ENCODE data around the gene SUSD2.

SUSD2 gene

DNA sequence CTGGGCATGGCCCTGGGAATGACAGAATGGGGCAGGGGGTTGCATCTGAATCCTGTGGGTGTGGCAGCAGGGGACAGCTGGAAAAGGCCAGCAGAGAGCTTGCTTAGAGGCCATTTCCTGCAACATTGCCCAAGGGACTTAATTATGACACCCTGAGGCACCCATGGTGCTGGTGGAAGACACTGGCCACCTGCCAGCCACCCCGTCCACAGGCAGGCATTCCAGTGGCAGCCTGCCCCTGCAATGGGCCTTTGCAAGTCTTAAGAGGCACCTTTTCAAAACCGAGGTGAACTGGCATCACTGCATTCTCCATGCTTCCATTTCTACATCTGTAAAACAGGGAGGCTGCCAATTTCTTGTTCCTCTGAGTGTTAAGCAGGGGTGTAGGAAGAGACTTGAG lies 21.6 kb upstream of the SUSD2 start:
- no peak for DNase-seq
- TF ChIP-seq, protein P1, sequence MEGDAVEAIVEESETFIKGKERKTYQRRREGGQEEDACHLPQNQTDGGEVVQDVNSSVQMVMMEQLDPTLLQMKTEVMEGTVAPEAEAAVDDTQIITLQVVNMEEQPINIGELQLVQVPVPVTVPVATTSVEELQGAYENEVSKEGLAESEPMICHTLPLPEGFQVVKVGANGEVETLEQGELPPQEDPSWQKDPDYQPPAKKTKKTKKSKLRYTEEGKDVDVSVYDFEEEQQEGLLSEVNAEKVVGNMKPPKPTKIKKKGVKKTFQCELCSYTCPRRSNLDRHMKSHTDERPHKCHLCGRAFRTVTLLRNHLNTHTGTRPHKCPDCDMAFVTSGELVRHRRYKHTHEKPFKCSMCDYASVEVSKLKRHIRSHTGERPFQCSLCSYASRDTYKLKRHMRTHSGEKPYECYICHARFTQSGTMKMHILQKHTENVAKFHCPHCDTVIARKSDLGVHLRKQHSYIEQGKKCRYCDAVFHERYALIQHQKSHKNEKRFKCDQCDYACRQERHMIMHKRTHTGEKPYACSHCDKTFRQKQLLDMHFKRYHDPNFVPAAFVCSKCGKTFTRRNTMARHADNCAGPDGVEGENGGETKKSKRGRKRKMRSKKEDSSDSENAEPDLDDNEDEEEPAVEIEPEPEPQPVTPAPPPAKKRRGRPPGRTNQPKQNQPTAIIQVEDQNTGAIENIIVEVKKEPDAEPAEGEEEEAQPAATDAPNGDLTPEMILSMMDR (IDR thresholded peaks at IDR 0.05; ENCODE audit: low read depth, low read length, missing control alignments), result no peak
- in situ Hi-C loops (cut with HindIII; ENCODE audit: low pct_ligation_motif_present, low sequenced_read_pairs), result no loop called here
- Histone ChIP-seq H3K36me3 (replicated peaks) (no peaks in the 10 kb centered on the region), H3K27ac (no peak overlapping the region), H3K4me3 (ENCODE audit: low read depth, low read length) (no peak overlapping the region), H3K27me3 (replicated peaks) (no peaks in the 10 kb centered on the region)

DNA sequence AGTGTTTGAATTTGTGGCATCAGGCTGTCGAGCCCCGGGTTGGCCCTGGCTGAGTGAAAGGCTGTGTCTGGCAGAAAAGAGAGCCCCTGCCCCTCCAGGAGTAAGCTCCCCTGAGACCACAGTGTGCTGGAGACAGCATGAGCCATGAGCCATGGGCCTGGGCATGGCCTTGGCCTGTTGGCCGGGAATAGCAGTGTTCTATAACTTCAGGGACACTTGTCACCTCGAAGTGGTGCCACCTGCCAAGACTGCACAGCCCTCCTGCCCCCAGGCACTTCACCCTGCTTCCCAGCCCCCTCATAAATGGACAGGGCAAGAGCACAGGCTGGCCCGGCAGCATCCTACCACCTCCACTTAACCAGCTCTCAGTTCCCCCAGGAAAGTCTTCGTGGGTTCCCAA lies 20.7 kb upstream of the SUSD2 start:
- Histone ChIP-seq H3K4me3 (ENCODE audit: low read depth, low read length) (no peak overlapping the region), H3K27me3 (replicated peaks) (no peaks in the 10 kb centered on the region), H3K36me3 (replicated peaks) (no peaks in the 10 kb centered on the region), H3K27ac (no peak overlapping the region)
- in situ Hi-C loops (cut with HindIII; ENCODE audit: low pct_ligation_motif_present, low sequenced_read_pairs), result no loop called here
- TF ChIP-seq, protein P1 (IDR thresholded peaks at IDR 0.05; ENCODE audit: low read depth, low read length, missing control alignments), result no peak
- no peak for DNase-seq

DNA sequence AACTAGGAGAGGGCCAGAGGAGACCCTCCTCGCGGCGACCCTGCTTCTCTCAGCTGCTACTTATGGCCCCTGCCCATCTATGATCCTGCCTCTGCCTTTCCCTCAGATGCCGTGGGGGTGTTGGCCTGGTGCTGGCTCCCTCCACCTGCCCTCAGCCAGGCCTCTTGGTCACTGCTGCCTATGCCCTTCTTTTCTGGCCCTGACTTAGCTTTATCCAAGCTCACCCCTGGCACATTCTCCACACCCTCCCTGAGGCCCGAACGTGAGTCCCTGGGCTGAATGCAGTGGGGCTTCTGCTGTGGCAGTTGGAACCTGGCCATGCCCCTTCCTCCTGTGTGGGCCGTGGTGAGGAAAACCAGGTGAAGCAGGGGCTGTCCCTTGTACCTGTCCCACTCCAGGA lies 19.8 kb upstream of the SUSD2 start:
- in situ Hi-C loops (cut with HindIII; ENCODE audit: low pct_ligation_motif_present, low sequenced_read_pairs), result no loop called here
- H3K27me3 ChIP-seq (replicated peaks), result no peaks in the 10 kb centered on the region
- H3K4me3 ChIP-seq (ENCODE audit: low read depth, low read length), result no peak overlapping the region
- TF ChIP-seq, protein P1 (IDR thresholded peaks at IDR 0.05; ENCODE audit: low read depth, low read length, missing control alignments), result no peak
- no peak overlapping the region for H3K27ac ChIP-seq
- H3K36me3 ChIP-seq (replicated peaks), result peaks cover 6% of the 10 kb centered on the region
- DNase-seq, result no peak

DNA sequence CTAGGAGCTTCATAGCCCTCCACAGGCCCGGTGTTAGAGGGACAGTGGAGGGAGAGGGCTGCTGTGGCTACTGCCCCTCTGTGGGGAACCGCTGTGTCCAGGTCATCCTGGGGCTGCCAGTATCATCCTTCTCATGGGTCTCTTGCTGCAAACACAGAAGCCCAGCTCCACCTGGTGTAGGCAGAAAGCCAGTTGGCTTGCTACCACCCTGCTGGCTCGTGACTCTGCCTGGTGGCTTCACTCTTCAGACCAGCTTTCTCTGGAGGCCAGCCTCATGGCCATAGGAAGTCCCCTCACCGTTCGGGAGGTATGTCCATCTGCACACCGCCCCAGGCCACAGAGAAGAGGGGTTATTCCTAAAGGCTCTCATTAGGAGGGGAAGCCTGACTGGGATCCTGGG lies 19.4 kb upstream of the SUSD2 start:
- no peak overlapping the region for H3K4me3 ChIP-seq (ENCODE audit: low read depth, low read length)
- H3K36me3 ChIP-seq (replicated peaks), result peaks cover 8% of the 10 kb centered on the region
- TF ChIP-seq, protein P1 (IDR thresholded peaks at IDR 0.05; ENCODE audit: low read depth, low read length, missing control alignments), result no peak
- DNase-seq, result no peak
- no peaks in the 10 kb centered on the region for H3K27me3 ChIP-seq (replicated peaks)
- H3K27ac ChIP-seq, result no peak overlapping the region
- in situ Hi-C loops (cut with HindIII; ENCODE audit: low pct_ligation_motif_present, low sequenced_read_pairs), result no loop called here

DNA sequence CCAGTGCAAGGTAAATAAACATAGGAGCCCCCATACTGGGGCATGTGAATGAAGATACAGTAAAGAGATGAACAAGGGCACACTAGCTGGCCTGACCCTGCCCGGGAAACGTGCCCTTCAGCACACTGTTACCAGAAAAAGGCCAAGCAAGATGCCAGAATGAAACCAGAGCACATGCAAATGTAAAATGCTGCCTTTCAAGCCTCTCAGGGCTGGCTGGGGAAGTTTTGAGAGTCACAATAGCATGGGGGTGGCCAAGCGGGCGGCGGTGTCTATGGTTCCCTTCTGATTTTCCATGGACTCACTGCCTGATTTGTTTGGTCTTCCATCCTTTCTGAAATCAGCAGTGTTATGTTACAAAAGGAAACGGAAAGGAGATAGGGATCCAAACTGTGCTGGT lies 18.9 kb upstream of the SUSD2 start:
- TF ChIP-seq, protein P1 (IDR thresholded peaks at IDR 0.05; ENCODE audit: low read depth, low read length, missing control alignments), result no peak

DNA sequence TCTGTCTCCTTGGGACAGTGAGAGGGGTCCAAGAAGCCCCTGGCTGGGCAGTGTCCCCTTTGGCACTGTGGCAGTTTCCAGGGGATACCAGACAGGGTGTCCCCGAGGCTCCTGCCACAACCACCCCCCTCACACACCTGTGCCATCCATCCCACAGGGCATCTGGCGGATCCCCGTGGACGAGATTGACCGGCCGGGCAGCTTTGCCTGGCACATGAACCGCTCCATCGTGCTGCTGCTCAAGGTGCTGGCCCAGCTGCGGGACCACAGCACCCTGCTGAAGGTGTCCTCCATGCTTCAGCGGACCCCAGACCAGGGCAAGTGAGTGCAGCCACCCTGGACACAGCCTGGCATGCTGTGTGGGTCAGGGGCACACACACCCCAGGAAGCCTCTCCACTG lies 17.0 kb upstream of the SUSD2 start:
- in situ Hi-C loops (cut with HindIII; ENCODE audit: low pct_ligation_motif_present, low sequenced_read_pairs), result no loop called here
- Histone ChIP-seq H3K4me3 (ENCODE audit: low read depth, low read length) (no peak overlapping the region), H3K36me3 (replicated peaks) (peaks cover 17% of the 10 kb centered on the region), H3K27ac (no peak overlapping the region), H3K27me3 (replicated peaks) (no peaks in the 10 kb centered on the region)
- TF ChIP-seq, protein P1 (IDR thresholded peaks at IDR 0.05; ENCODE audit: low read depth, low read length, missing control alignments), result no peak
- DNase-seq, result no peak

More for the DNA sequence above, 18.9 kb upstream of the SUSD2 start:
- Histone ChIP-seq H3K27ac (no peak overlapping the region), H3K4me3 (ENCODE audit: low read depth, low read length) (no peak overlapping the region), H3K27me3 (replicated peaks) (no peaks in the 10 kb centered on the region), H3K36me3 (replicated peaks) (peaks cover 12% of the 10 kb centered on the region)
- no peak for DNase-seq
- in situ Hi-C loops (cut with HindIII; ENCODE audit: low pct_ligation_motif_present, low sequenced_read_pairs), result no loop called here

Measured in brain microvascular endothelial cell (primary cell).